HL-60 (cell line): ENCODE results near the gene EMC9.

ENCODE experiments used
- DNase-seq, 2 experiments: peaks; one replicate each; pipeline ENCODE4 v3.0.0-alpha.2; 2010 to 2020; ENCODE audit warnings: low read depth in 1 of 2, low spot score in 1 of 2
- H3K27ac ChIP-seq: fragments of 250-450 bp; sonication (Bioruptor Pico); replicated peaks from 2 replicates; pipeline ENCODE4 v1.5.1; 2020; ENCODE audit warnings: mild to moderate bottlenecking, moderate library complexity
- H3K27me3 ChIP-seq: fragments of 250-450 bp; sonication (Bioruptor Pico); 2 replicates; pipeline ENCODE4 v1.5.1; 2021; ENCODE audit warnings: mild to moderate bottlenecking, moderate library complexity; ENCODE audit not compliant: insufficient read depth, poor library complexity, severe bottlenecking
- H3K4me3 ChIP-seq: replicated peaks from 2 replicates; pipeline ENCODE4 v1.5.1; 2011; ENCODE audit warnings: mild to moderate bottlenecking, control low read depth, low read length; ENCODE audit not compliant: insufficient read depth
- GABPA ChIP-seq: IDR thresholded peaks from 2 replicates; pipeline ENCODE4 v1.6.1; 2012; ENCODE audit warnings: low read depth
- POLR2AphosphoS5 ChIP-seq: IDR thresholded peaks from 2 replicates; pipeline ENCODE4 v1.6.1; 2012; ENCODE audit warnings: low read depth
- SPI1 ChIP-seq: IDR thresholded peaks from 2 replicates; pipeline ENCODE4 v1.6.1; 2012; ENCODE audit warnings: low read depth, mild to moderate bottlenecking, borderline replicate concordance
- TF ChIP-seq, protein P1 (sequence below): IDR thresholded peaks from one replicate; pipeline ENCODE4 v1.5.1; 2011; ENCODE audit warnings: low read length, control low read depth, inconsistent platforms; ENCODE audit not compliant: insufficient read depth
- TF ChIP-seq, protein P2 (sequence below): IDR thresholded peaks from 2 replicates; pipeline ENCODE4 v1.6.1; 2012; ENCODE audit warnings: low read depth; ENCODE audit not compliant: insufficient replicate concordance

EMC9 gene

DNA sequence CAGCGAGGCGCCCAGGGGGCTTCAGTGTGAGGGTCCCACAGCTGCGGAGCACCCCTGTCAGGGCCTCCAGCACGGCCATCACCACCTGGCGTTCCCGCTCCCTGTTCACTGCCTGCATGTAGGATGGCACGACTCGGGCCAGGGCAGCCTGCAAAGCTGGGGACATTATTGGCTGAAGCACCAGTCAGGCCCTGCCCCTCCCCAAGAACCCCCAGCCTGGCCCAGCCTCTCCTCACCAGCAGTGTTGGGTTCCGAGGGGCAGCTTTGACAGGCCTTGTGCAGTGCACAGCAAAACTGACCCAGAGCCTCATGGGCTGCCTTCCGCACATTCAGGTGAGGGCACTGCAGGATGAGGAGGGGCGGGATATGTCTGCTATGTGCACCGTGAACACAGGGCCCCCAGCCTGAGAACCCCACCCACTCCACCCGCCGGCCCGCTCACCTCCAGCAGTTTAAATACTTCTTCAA is 41.7 kb upstream of the EMC9 start:
- DNase-seq = no peak
- TF ChIP-seq, protein P1, sequence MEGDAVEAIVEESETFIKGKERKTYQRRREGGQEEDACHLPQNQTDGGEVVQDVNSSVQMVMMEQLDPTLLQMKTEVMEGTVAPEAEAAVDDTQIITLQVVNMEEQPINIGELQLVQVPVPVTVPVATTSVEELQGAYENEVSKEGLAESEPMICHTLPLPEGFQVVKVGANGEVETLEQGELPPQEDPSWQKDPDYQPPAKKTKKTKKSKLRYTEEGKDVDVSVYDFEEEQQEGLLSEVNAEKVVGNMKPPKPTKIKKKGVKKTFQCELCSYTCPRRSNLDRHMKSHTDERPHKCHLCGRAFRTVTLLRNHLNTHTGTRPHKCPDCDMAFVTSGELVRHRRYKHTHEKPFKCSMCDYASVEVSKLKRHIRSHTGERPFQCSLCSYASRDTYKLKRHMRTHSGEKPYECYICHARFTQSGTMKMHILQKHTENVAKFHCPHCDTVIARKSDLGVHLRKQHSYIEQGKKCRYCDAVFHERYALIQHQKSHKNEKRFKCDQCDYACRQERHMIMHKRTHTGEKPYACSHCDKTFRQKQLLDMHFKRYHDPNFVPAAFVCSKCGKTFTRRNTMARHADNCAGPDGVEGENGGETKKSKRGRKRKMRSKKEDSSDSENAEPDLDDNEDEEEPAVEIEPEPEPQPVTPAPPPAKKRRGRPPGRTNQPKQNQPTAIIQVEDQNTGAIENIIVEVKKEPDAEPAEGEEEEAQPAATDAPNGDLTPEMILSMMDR = no peak
- no peak for TF ChIP-seq POLR2AphosphoS5
- TF ChIP-seq SPI1 = no peak
- TF ChIP-seq, protein P2, sequence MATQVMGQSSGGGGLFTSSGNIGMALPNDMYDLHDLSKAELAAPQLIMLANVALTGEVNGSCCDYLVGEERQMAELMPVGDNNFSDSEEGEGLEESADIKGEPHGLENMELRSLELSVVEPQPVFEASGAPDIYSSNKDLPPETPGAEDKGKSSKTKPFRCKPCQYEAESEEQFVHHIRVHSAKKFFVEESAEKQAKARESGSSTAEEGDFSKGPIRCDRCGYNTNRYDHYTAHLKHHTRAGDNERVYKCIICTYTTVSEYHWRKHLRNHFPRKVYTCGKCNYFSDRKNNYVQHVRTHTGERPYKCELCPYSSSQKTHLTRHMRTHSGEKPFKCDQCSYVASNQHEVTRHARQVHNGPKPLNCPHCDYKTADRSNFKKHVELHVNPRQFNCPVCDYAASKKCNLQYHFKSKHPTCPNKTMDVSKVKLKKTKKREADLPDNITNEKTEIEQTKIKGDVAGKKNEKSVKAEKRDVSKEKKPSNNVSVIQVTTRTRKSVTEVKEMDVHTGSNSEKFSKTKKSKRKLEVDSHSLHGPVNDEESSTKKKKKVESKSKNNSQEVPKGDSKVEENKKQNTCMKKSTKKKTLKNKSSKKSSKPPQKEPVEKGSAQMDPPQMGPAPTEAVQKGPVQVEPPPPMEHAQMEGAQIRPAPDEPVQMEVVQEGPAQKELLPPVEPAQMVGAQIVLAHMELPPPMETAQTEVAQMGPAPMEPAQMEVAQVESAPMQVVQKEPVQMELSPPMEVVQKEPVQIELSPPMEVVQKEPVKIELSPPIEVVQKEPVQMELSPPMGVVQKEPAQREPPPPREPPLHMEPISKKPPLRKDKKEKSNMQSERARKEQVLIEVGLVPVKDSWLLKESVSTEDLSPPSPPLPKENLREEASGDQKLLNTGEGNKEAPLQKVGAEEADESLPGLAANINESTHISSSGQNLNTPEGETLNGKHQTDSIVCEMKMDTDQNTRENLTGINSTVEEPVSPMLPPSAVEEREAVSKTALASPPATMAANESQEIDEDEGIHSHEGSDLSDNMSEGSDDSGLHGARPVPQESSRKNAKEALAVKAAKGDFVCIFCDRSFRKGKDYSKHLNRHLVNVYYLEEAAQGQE = no peak
- TF ChIP-seq GABPA = no peak
- H3K27ac ChIP-seq = no peak overlapping the region

DNA sequence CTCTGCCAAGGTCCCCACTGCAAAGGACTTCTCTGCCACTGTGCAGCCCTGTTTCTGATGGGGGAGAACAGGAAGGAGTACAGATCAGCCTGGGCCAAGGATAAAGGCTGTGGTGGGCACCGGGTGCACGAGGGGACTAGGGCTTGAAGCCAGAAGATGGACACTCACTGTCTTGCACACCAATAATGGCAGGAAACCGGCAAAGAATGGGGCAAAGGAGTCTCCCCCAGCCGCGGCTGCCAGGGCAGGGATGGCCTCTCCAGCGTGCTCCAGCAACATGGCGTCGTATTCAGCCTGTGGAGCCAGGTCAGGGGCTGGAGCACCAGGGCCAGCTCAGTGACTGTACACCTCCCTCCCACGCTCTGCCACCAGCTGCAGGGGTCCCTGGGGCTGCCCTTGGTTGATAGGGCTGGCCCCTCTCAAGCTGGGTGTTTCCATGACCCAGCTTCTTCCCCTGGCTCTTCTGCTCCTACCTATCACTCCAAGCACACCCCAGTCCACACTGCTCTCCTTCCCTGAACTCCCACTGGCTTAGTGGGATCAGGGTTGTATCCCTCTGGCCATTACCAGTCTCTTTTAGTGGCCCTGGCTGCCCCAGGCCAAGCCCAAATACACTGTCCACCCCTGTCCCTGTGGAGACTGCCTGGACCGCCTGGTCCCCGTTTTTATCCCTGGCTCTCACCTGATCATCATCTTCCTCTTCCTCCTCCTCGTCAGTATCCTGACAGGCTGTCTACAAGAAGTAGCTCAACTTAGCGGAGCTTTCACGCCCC is 40.9 kb upstream of the EMC9 start:
- no peak overlapping the region for H3K4me3 ChIP-seq
- DNase-seq = no peak
- H3K27me3 ChIP-seq = no peaks in the 10 kb centered on the region
- no peak overlapping the region for H3K27ac ChIP-seq
- TF ChIP-seq POLR2AphosphoS5 (no peak), SPI1 (no peak), GABPA (no peak)
- TF ChIP-seq, protein P1 = no peak
- TF ChIP-seq, protein P2 = no peak

More for the DNA sequence above, 41.7 kb upstream of the EMC9 start:
- H3K4me3 ChIP-seq = no peak overlapping the region
- H3K27me3 ChIP-seq = no peaks in the 10 kb centered on the region

DNA sequence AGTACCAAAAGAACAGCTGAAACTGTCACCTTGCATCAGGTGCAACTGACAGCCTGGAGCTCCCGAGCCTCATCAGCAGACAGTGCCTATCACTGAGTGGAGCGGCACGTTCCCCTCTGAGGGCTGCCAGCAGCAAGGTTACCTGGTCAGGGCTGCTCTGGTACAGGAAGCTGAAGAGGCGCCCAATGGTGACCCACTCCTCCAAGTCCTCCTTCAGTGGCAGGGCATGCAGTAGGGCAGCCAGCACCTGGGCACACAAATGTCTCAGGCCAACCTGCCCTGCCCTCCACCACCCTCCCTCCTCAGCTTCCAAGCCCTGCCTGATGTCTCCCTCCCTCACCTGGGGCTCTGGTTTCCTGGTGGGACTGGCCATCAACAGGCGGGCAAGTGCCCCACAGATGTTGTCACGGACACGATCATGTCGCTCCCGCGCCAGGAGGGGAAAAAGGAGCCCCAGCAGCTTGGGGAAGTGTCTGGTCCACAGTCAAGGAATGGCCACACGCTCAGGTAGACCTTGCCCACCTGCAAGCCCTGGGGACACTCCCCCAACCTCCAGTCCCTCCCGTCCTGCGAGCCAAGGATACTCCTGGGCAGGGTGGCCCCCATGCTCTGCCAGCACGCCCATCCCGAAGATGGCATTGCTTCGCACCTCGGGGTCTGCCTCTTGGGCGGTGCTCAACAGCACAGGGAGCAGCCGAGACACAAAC is 40.1 kb upstream of the EMC9 start:
- TF ChIP-seq, protein P1 = no peak
- TF ChIP-seq, protein P2 = no peak
- TF ChIP-seq SPI1 (no peak), POLR2AphosphoS5 (no peak), GABPA (no peak)
- no peak for DNase-seq

More for the DNA sequence above, 40.1 kb upstream of the EMC9 start:
- Histone ChIP-seq H3K27ac (no peak overlapping the region), H3K4me3 (no peak overlapping the region), H3K27me3 (no peaks in the 10 kb centered on the region)
